RWPE2 (cell line): Measurements from ENCODE around the gene CHN2.

Source experiments
- ATAC-seq: fragments of 200-7000 bp; cut with Tn5 transposase; 3 replicates; pipeline ENCODE4 v1.9.1; 2021; ENCODE audit warnings: low read depth
- DNase-seq: peaks from one replicate; pipeline ENCODE4 v3.0.0-alpha.2; 2020; ENCODE audit warnings: low spot score
- H3K27ac ChIP-seq: fragments of 450-650 bp; 2 replicates; pipeline ENCODE4 v1.5.1; 2017; ENCODE audit warnings: mild to moderate bottlenecking; ENCODE audit not compliant: poor library complexity, severe bottlenecking
- H3K27me3 ChIP-seq: fragments of 250-450 bp; sonication (Bioruptor Pico); 2 replicates; pipeline ENCODE4 v1.5.1; 2021; ENCODE audit warnings: mild to moderate bottlenecking, moderate library complexity; ENCODE audit not compliant: insufficient read depth, poor library complexity, severe bottlenecking
- H3K36me3 ChIP-seq: fragments of 250-450 bp; sonication (Bioruptor Pico); 2 replicates; pipeline ENCODE4 v1.5.1; 2020; ENCODE audit warnings: low read depth, mild to moderate bottlenecking, moderate library complexity
- H3K4me1 ChIP-seq: fragments of 250-450 bp; sonication (Bioruptor Pico); 2 replicates; pipeline ENCODE4 v1.5.1; 2021; ENCODE audit warnings: mild to moderate bottlenecking, moderate library complexity; ENCODE audit not compliant: insufficient read depth, poor library complexity, severe bottlenecking
- H3K4me3 ChIP-seq: fragments of 250-450 bp; sonication (Bioruptor Pico); 2 replicates; pipeline ENCODE4 v1.5.1; 2021; ENCODE audit warnings: mild to moderate bottlenecking, moderate library complexity; ENCODE audit not compliant: severe bottlenecking
- H3K9me3 ChIP-seq: fragments of 250-450 bp; sonication (Bioruptor Pico); 2 replicates; pipeline ENCODE4 v1.5.1; 2021; ENCODE audit warnings: mild to moderate bottlenecking, moderate library complexity; ENCODE audit not compliant: severe bottlenecking
- CTCF ChIP-seq: fragments of 450-650 bp; IDR thresholded peaks from one replicate; pipeline ENCODE4 v1.5.1; 2017; ENCODE audit warnings: mild to moderate bottlenecking, moderate library complexity; ENCODE audit not compliant: poor library complexity, severe bottlenecking

The CHN2 gene

GRCh38 chr7:29408841-29409243 lies 214.3 kb downstream of the CHN2 start:
- DNase-seq = no peak
- H3K4me3 ChIP-seq = no peak overlapping the region
- peaks cover 6% of the 10 kb centered on the region for H3K4me1 ChIP-seq
- peak; percentile 83 for TF ChIP-seq CTCF
- H3K27me3 ChIP-seq = no peaks in the 10 kb centered on the region
- peak; percentile 83 for ATAC-seq
- no peaks in the 10 kb centered on the region for H3K36me3 ChIP-seq
- no peaks in the 10 kb centered on the region for H3K9me3 ChIP-seq
- H3K27ac ChIP-seq = no peak overlapping the region

DNA sequence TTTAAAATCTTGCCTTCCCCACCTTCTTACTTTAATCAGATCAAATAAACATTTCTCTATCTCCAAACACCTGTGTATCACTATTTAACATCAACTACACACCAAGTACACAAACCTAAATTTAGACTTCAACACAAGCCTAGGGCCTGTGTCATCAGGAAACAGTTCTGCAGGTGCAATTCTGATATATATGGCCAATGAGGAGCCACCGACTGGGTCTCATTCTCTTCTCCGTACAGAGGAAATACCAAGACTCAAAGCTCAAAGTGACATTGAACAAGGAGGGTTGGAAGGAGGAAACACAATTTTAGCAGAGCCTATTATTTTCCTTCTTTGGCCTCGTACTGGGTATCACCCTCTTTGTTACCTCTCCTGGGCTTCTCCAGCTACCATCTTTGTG lies 216.4 kb downstream of the CHN2 start:
- Histone ChIP-seq H3K27me3 (no peaks in the 10 kb centered on the region), H3K27ac (no peak overlapping the region), H3K9me3 (no peaks in the 10 kb centered on the region), H3K4me1 (peaks cover 9% of the 10 kb centered on the region), H3K36me3 (no peaks in the 10 kb centered on the region), H3K4me3 (no peak overlapping the region)
- no peak for TF ChIP-seq CTCF
- ATAC-seq (no peak), DNase-seq (no peak)

DNA sequence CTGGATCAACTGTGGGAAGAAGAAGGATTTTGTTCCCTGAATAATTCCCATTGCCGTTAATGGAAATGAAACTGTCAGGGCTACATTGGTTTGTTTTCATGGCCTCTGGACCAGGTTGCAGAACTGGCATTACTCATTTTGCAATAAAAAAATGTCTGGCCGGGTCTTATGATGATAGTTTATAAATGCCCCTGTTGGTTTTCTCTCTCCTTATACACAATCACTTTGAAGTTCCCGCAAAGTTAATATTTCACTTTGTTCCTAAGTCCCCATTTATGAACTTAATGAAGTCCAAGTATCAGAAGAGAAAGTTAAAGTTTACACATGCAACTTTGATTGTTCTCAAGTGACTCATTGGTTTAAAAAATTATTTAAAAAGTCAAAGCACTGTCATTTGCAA lies 218.3 kb downstream of the CHN2 start:
- DNase-seq (no peak), ATAC-seq (no peak)
- no peak overlapping the region for H3K4me3 ChIP-seq
- peaks cover 9% of the 10 kb centered on the region for H3K4me1 ChIP-seq
- H3K27ac ChIP-seq = peak overlapping the region; percentile 56
- H3K27me3 ChIP-seq = no peaks in the 10 kb centered on the region
- no peaks in the 10 kb centered on the region for H3K9me3 ChIP-seq
- H3K36me3 ChIP-seq = no peaks in the 10 kb centered on the region
- no peak for TF ChIP-seq CTCF

DNA sequence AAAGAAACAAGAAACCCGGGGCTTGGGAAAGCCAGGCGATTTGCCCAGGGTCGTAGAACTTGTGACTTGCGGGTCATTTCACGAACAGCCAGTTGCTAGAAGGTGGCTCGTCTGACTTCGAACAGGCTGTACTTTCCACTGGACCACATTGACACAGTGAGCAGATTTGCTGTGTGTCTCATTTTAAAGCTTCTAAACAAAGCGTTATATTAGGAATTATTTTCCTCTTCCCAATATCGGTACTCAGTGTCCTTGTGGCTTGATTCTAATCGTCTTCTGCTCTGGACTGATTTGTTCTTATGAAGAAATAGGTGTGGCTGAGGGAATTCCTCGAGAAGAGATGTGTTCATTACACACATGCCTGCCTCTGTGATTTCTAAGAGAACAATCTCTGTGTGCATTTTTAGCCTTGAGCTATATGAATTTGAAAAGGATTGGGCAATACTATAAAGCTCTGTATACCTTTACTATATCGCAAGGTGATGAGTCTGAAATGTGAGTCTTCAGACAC lies 219.1 kb downstream of the CHN2 start:
- ATAC-seq (peak; percentile 92), DNase-seq (no peak)
- TF ChIP-seq CTCF = no peak
- no peak overlapping the region for H3K4me3 ChIP-seq
- H3K27ac ChIP-seq = peak overlapping the region; percentile 56
- peaks cover 9% of the 10 kb centered on the region for H3K4me1 ChIP-seq
- H3K27me3 ChIP-seq = no peaks in the 10 kb centered on the region
- no peaks in the 10 kb centered on the region for H3K36me3 ChIP-seq
- H3K9me3 ChIP-seq = no peaks in the 10 kb centered on the region

GRCh38 chr7:29414216-29414615 lies 219.6 kb downstream of the CHN2 start:
- peaks cover 9% of the 10 kb centered on the region for H3K4me1 ChIP-seq
- H3K36me3 ChIP-seq = no peaks in the 10 kb centered on the region
- H3K9me3 ChIP-seq = no peaks in the 10 kb centered on the region
- ATAC-seq = no peak
- H3K4me3 ChIP-seq = no peak overlapping the region
- H3K27me3 ChIP-seq = no peaks in the 10 kb centered on the region
- peak overlapping the region; percentile 56 for H3K27ac ChIP-seq
- DNase-seq = no peak
- TF ChIP-seq CTCF = no peak
